Naive thymus-derived CD4-positive, alpha-beta T cell (primary cell): ENCODE data around the gene SPEM3. TPM values are rescaled to one million over a fixed set of nuclear protein-coding genes. Genes with fewer than 3 reads are reported as not detected.
A peak's percentile ranks its signal among the peaks of the same experiment; 100 is the strongest.
"Not testable (repeated sequence)": the region's sequence is repeated elsewhere in the genome, so short reads cannot be mapped to it uniquely, and the experiment has no call there.

Experiments used
- ATAC-seq: fragments of 150-1000 bp; cut with Tn5 transposase; 2 replicates; pipeline ENCODE4 v1.10.0; 2021; ENCODE audit warnings: mild to moderate bottlenecking, moderate library complexity
- CTCF ChIA-PET: fragments of 350-600 bp; sonication (Branson Sonifier 250); formaldehyde crosslinking; loops from one replicate; lab custom pipeline; 2021; ENCODE audit warnings: antibody characterized with exemption; lab: Charles Lee
- POLR2A ChIA-PET: fragments of 350-600 bp; sonication (Branson Sonifier 250); formaldehyde crosslinking; loops from one replicate; lab custom pipeline; 2021; ENCODE audit warnings: antibody characterized with exemption, inconsistent platforms; lab: Charles Lee
- DNase-seq, 9 donors: peaks; one replicate each; pipeline versions ENCODE4 v3.0.0 to v3.0.0-alpha.2; 2020 to 2022; ENCODE audit warnings: mixed read lengths in 1 of 9
- H3K27ac ChIP-seq: one replicate; pipeline ENCODE4 v1.7.0; 2013; ENCODE audit warnings: mild to moderate bottlenecking, low read depth, low read length, moderate library complexity
- H3K27me3 ChIP-seq, 2 donors: one replicate each; pipeline ENCODE4 v1.7.0; 2013; ENCODE audit warnings: low read length in 2 of 2, mild to moderate bottlenecking in 2 of 2, moderate library complexity in 2 of 2; ENCODE audit not compliant: control insufficient read depth in 2 of 2, insufficient read depth in 2 of 2
- H3K36me3 ChIP-seq, 3 experiments: 1 replicate in 2 of 3; 2 replicates in 1 of 3; pipeline ENCODE4 v1.7.0; 2013; ENCODE audit warnings: low read length in 3 of 3, mild to moderate bottlenecking in 3 of 3, moderate library complexity in 1 of 3; ENCODE audit not compliant: insufficient read depth in 3 of 3, control insufficient read depth in 2 of 3
- H3K4me1 ChIP-seq, 2 donors: one replicate each; pipeline ENCODE4 v1.7.0; 2013; ENCODE audit warnings: low read length in 2 of 2, mild to moderate bottlenecking in 2 of 2, moderate library complexity in 1 of 2; ENCODE audit not compliant: control insufficient read depth in 2 of 2, insufficient read depth in 2 of 2
- H3K4me3 ChIP-seq: 2 replicates; pipeline ENCODE4 v1.7.0; 2013; ENCODE audit warnings: mild to moderate bottlenecking, low read length
- H3K9me3 ChIP-seq, 3 experiments: 1 replicate in 2 of 3; 2 replicates in 1 of 3; pipeline ENCODE4 v1.7.0; 2013; ENCODE audit warnings: low read length in 3 of 3; ENCODE audit not compliant: control insufficient read depth in 2 of 3
- H3K27ac Mint-ChIP-seq, 9 donors: one replicate each; pipeline ENCODE4 v1.8.0; 2020 to 2022; ENCODE audit warnings: mixed read lengths in 9 of 9, mild to moderate bottlenecking in 8 of 9, moderate library complexity in 5 of 9, inconsistent platforms in 2 of 9
- H3K27me3 Mint-ChIP-seq, 5 donors: one replicate each; pipeline ENCODE4 v1.8.0; 2021 to 2022; ENCODE audit warnings: mixed read lengths in 5 of 5, mild to moderate bottlenecking in 1 of 5
- H3K36me3 Mint-ChIP-seq, 5 donors: one replicate each; pipeline ENCODE4 v1.8.0; 2020 to 2022; ENCODE audit warnings: mixed read lengths in 5 of 5, mild to moderate bottlenecking in 3 of 5, inconsistent platforms in 1 of 5
- H3K4me1 Mint-ChIP-seq, 7 donors: one replicate each; pipeline ENCODE4 v1.8.0; 2020 to 2022; ENCODE audit warnings: mixed read lengths in 7 of 7, mild to moderate bottlenecking in 3 of 7, inconsistent platforms in 1 of 7
- H3K4me3 Mint-ChIP-seq, 10 donors: one replicate each; pipeline ENCODE4 v1.8.0; 2020 to 2022; ENCODE audit warnings: mild to moderate bottlenecking in 10 of 10, mixed read lengths in 10 of 10, moderate library complexity in 6 of 10, inconsistent platforms in 2 of 10
- H3K9me3 Mint-ChIP-seq, 11 donors: one replicate each; pipeline ENCODE4 v1.8.0; 2020 to 2022; ENCODE audit warnings: mixed read lengths in 11 of 11, mild to moderate bottlenecking in 4 of 11, inconsistent platforms in 1 of 11, moderate library complexity in 1 of 11
- intact Hi-C, 2 donors: fragments of 100-400 bp; cut with micrococcal nuclease; formaldehyde crosslinking; loops; one replicate each; pipeline ENCODE4 v1.15.1; 2023
- polyA plus RNA-seq, 2 donors: library from polyadenylated mRNA; unstranded; fragments of 300-500 nt; fragmentation: Illumina TruSeq; gene quantifications; one replicate each; pipeline ENCODE4 v1.2.3, GENCODE V29; 2021
- total RNA-seq, 6 experiments: library from RNA in 5 of 6; stranded (reverse) in 5 of 6; gene quantifications; 1 replicate in 5 of 6; 2 replicates in 1 of 6; pipeline ENCODE4 v1.2.3 and lab custom pipeline; 2021 to 2026

SPEM3 gene
- total and polyA plus RNA-seq, 7 experiments from 2014 or later: not detected

- peaks cover 0 to under 1% of the 10 kb centered on the region in 2 donors for H3K4me1 ChIP-seq
- Mint-ChIP-seq H3K4me1 (peaks cover 6 to 25% (median 17%) of the 10 kb centered on the region in 7 donors), H3K36me3 (peaks cover 0 to 10% (median 0%) of the 10 kb centered on the region in 5 donors), H3K27ac (peak overlapping the region in 5 of 9 donors; percentile 26 to 49 (median 33)), H3K4me3 (peak overlapping the region in 1 of 10 donors; percentile 51), H3K9me3 (no peaks in the 10 kb centered on the region), H3K27me3 (no peaks in the 10 kb centered on the region)
- H3K27me3 ChIP-seq: no peaks in the 10 kb centered on the region
- ATAC-seq: peak; percentile 72
- CTCF ChIA-PET: interaction anchor here (1.1 to 1.4 kb wide), 2 partner anchors 9 to 48 kb away, joined by 3 to 4 read pairs; no protein-coding TSS in a partner anchor
- H3K4me3 ChIP-seq: no peak overlapping the region
- H3K36me3 ChIP-seq: peaks cover 0 to 58% (median 12%) of the 10 kb centered on the region in 3 experiments
- H3K9me3 ChIP-seq: no peaks in the 10 kb centered on the region
- intact Hi-C loops: no loop called here
- no peak for DNase-seq
- H3K27ac ChIP-seq: no peak overlapping the region
- POLR2A ChIA-PET: interaction anchor here (0.7 to 2.8 kb wide), 6 partner anchors 9 to 82 kb away, joined by 3 to 16 read pairs (median 4); partner anchors contain the start of gene TMEM256
Measured at GRCh38 chr17:7466639-7467341, 38.1 kb downstream of the SPEM3 start.

- H3K4me1 Mint-ChIP-seq: peaks cover 10 to 30% (median 20%) of the 10 kb centered on the region in 7 donors
- H3K36me3 ChIP-seq: peaks cover 0 to 51% (median 12%) of the 10 kb centered on the region in 3 experiments
- no peaks in the 10 kb centered on the region for H3K27me3 Mint-ChIP-seq
- H3K4me1 ChIP-seq: peaks cover 0 to 4% of the 10 kb centered on the region in 2 donors
- no peaks in the 10 kb centered on the region for H3K9me3 Mint-ChIP-seq
- ATAC-seq (no peak), DNase-seq (no peak)
- H3K27me3 ChIP-seq: no peaks in the 10 kb centered on the region
- ChIA-PET POLR2A (interaction anchor here (0.7 to 2.8 kb wide), 4 partner anchors 9 to 64 kb away, joined by 3 to 16 read pairs (median 5); partner anchors contain the start of gene TMEM256), CTCF (interaction anchor here (1.4 kb wide), 1 partner anchor 8 kb away, joined by 4 read pairs; no protein-coding TSS in a partner anchor)
- no peak overlapping the region for H3K4me3 Mint-ChIP-seq
- H3K27ac Mint-ChIP-seq: peak overlapping the region in 2 of 9 donors; percentile 33 to 63
- peaks cover 0 to 10% (median 0%) of the 10 kb centered on the region in 5 donors for H3K36me3 Mint-ChIP-seq
- no peak overlapping the region for H3K4me3 ChIP-seq
- H3K9me3 ChIP-seq: no peaks in the 10 kb centered on the region
- intact Hi-C loops: no loop called here
- no peak overlapping the region for H3K27ac ChIP-seq
Measured at GRCh38 chr17:7467498-7467897, 38.8 kb downstream of the SPEM3 start.

DNA sequence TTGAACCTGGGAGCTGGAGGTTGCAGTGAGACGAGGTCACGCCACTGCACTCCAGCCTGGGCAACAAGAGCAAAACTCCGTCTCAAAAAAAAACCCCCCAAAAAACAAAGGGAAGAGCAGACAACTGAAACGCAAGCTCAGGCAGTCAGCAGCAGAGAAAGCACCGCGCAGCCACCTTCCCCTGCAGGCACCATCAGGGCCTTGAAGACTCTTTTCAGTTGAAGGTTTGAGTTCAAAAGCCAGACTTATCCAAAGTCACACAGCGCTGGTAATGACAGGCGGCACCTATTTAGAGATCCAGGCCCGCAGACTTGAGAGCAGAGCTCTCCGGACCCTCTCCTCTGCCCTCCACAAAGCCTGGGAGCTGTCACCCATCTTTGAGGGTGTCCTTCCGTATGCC is 39.6 kb downstream of the SPEM3 start:
- Mint-ChIP-seq H3K36me3 (peaks cover 0 to 8% (median 0%) of the 10 kb centered on the region in 5 donors), H3K9me3 (no peaks in the 10 kb centered on the region), H3K27me3 (no peaks in the 10 kb centered on the region), H3K27ac (peak overlapping the region in 2 of 9 donors; percentile 38 to 43), H3K4me3 (no peak overlapping the region), H3K4me1 (peaks cover 10 to 36% (median 20%) of the 10 kb centered on the region in 7 donors)
- no peak for ATAC-seq
- intact Hi-C loops: no loop called here
- Histone ChIP-seq H3K27me3 (no peaks in the 10 kb centered on the region), H3K4me3 (no peak overlapping the region), H3K9me3 (no peaks in the 10 kb centered on the region), H3K27ac (no peak overlapping the region), H3K4me1 (peaks cover 0 to 4% of the 10 kb centered on the region in 2 donors), H3K36me3 (peaks cover 0 to 43% (median 8%) of the 10 kb centered on the region in 3 experiments)
- no peak for DNase-seq
- CTCF ChIA-PET: interaction anchor here (0.5 kb wide), 1 partner anchor 45 kb away, joined by 3 read pairs; no protein-coding TSS in a partner anchor
- POLR2A ChIA-PET: interaction anchor here (2.8 to 3.7 kb wide), 2 partner anchors 8 to 11 kb away, joined by 16 to 21 read pairs; partner anchors contain the start of gene ZBTB4

DNA sequence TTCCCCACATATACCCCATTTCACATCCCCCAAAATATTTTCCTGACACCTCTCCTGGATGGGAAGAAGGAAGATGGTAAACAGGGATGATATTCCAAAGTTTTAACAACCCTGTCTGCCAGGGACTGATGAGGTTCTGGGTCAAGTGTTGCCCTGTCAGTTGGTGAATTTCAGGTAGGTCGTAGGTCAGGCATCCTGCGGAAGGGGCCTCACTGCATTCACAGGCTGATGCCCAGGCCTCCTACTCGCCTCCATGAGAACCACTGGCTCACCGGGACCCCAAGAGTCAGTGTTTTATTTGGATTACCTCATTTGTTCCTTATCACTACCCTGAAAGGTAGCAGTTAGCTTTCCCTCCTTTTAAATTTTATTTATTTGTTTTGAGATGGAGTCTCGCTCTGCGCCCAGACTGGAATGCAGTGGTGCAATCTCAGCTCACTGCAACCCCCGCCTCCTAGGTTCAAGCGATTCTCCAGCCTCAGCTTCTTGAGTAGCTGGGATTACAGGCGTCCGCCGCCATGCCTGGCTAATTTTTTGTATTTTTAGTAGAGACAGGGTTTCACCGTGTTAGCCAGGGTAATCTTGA is 40.2 kb downstream of the SPEM3 start:
- no peaks in the 10 kb centered on the region for H3K9me3 Mint-ChIP-seq
- peaks cover 10 to 42% (median 20%) of the 10 kb centered on the region in 7 donors for H3K4me1 Mint-ChIP-seq
- Histone ChIP-seq H3K4me1 (peaks cover 0 to 4% of the 10 kb centered on the region in 2 donors), H3K9me3 (no peaks in the 10 kb centered on the region), H3K36me3 (peaks cover 0 to 37% (median 8%) of the 10 kb centered on the region in 3 experiments), H3K27ac (no peak overlapping the region), H3K27me3 (no peaks in the 10 kb centered on the region), H3K4me3 (no peak overlapping the region)
- DNase-seq: no peak
- H3K27me3 Mint-ChIP-seq: no peaks in the 10 kb centered on the region
- H3K36me3 Mint-ChIP-seq: peaks cover 0 to 8% (median 0%) of the 10 kb centered on the region in 5 donors
- ChIA-PET POLR2A (interaction anchor here (3.7 kb wide), 1 partner anchor 11 kb away, joined by 21 read pairs; the partner anchor contains the start of gene ZBTB4), CTCF (interaction anchor here (0.5 kb wide), 1 partner anchor 45 kb away, joined by 3 read pairs; no protein-coding TSS in a partner anchor)
- ATAC-seq: no peak
- intact Hi-C loops: no loop called here
- H3K4me3 Mint-ChIP-seq: no peak overlapping the region
- H3K27ac Mint-ChIP-seq: peak overlapping the region in 1 of 9 donors; percentile 38

DNA sequence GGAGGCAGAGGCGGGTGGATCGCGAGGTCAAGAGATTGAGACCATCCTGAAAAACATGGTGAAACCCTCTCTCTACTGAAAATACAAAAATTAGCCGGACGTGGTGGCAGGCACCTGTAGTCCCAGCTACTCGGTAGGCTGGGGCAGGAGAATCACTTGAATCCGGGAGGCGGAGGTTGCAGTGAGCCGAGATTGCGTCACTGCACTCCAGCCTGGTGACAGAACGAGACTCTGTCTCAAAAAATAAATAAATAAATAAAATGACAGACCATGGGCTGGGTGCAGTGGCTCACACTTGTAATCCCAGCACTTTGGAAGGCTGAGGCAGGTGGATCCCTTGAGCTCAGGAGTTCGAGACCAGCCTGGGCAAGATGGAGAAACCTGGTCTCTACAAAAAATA is 41.2 kb downstream of the SPEM3 start:
- H3K27me3 ChIP-seq, H3K4me3 ChIP-seq, H3K9me3 ChIP-seq, ATAC-seq, DNase-seq, intact Hi-C loops, H3K9me3 Mint-ChIP-seq, H3K27me3 Mint-ChIP-seq, H3K27ac ChIP-seq, H3K27ac Mint-ChIP-seq, CTCF ChIA-PET, H3K36me3 Mint-ChIP-seq, H3K4me1 ChIP-seq, H3K4me3 Mint-ChIP-seq: not testable (repeated sequence)
- POLR2A ChIA-PET: interaction anchor here (1.3 to 12.3 kb wide), 4 partner anchors 10 to 32 kb away, joined by 3 to 199 read pairs (median 12); partner anchors contain the start of gene ZBTB4
- H3K36me3 ChIP-seq: peaks cover 0 to 33% (median 8%) of the 10 kb centered on the region in 3 experiments
- peaks cover 11 to 48% (median 26%) of the 10 kb centered on the region in 7 donors for H3K4me1 Mint-ChIP-seq

DNA sequence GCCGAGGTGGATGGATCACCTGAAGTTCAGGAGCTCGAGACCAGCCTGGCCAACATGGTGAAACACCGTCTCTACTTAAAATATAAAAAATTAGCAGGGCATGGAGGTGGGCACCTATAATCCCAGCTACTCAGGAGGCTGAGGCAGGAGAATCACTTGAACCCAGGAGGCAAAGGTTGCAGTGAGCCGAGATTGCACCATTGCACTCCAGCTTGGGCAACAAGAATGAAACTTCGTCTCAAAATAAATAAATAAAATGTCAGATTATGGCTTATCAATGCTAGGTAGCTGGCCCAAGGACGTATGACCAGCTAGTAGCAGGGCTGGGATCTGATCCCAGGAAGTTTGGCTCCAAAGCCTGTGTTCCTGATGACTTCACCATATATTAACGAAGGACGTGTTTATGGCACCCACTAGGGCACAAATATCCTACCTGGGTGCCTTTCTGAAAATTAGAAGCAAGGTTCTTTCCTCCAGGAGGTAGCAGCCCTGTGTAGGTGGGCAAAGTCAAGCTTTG is 41.9 kb downstream of the SPEM3 start:
- H3K4me3 ChIP-seq, H3K27me3 Mint-ChIP-seq, H3K4me3 Mint-ChIP-seq, ATAC-seq, H3K27ac ChIP-seq, H3K27me3 ChIP-seq, DNase-seq, H3K4me1 ChIP-seq, intact Hi-C loops, H3K9me3 Mint-ChIP-seq, H3K36me3 Mint-ChIP-seq, H3K9me3 ChIP-seq: not testable (repeated sequence)
- Mint-ChIP-seq H3K4me1 (peaks cover 12 to 53% (median 29%) of the 10 kb centered on the region in 7 donors), H3K27ac (peak overlapping the region in 1 of 9 donors; percentile 54)
- H3K36me3 ChIP-seq: peaks cover 0 to 31% (median 8%) of the 10 kb centered on the region in 3 experiments
- CTCF ChIA-PET: interaction anchor here (1.4 kb wide), 1 partner anchor 34 kb away, joined by 3 read pairs; no protein-coding TSS in a partner anchor
- POLR2A ChIA-PET: interaction anchor here (1.3 to 12.3 kb wide), 5 partner anchors 9 to 33 kb away, joined by 3 to 199 read pairs (median 15); partner anchors contain the start of genes POLR2A and ZBTB4
